Measurements from ENCODE around the gene MESP2. TPM values are rescaled to one million over a fixed set of nuclear protein-coding genes. Genes with fewer than 3 reads are reported as not detected.

The MESP2 gene
- total and polyA plus RNA-seq, 2 of the 13 experiments (the other 11 are each of a cell fraction or from before 2014, with no cell fraction given), result not detected

DNA sequence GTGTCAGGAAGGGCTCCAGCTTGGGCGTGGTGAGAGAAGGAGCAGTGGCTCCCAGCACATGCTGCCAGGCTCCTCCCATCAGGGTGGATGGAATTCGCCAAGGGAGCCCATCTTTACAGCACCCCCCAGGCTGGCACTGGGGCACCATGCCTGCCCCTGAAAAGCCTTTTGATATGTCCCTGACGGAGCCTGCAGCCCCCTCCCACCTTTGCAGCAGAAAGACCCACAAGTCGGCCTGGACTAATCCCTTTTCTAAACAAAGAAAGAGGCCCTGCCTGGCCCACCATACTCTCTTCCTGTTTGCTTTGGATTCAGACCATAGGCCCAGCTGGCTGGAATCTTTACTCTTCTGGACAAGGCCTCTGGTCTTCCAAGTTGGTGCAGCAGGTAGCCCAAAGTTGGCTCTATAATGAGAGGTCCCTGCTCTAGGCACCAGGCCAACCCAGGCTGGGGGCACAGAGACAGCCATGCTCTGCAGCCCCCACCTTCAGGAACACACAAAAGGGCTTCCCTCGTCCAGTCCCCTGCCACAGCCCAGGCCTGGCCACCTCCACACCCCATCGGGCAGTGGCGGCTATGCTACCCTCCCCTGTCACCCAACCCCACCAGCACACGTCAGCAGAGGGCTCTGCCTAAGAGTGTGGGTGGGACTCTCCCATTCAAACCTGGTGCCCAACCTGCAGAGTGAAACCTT, 33.1 kb downstream of the MESP2 start (continued):
- TF ChIP-seq JUND (CRISPR knock-in tag; IDR thresholded peaks at IDR 0.05) (no peak), ZNF713 (CRISPR knock-in tag; IDR thresholded peaks at IDR 0.05) (no peak), ZNF451 (CRISPR knock-in tag; IDR thresholded peaks at IDR 0.05) (no peak), ZNF121 (CRISPR knock-in tag; IDR thresholded peaks at IDR 0.05) (no peak), ARNT2 (CRISPR knock-in tag; IDR thresholded peaks at IDR 0.05; ENCODE audit: low read depth) (peak; percentile 64), TSC22D2 (CRISPR knock-in tag; IDR thresholded peaks at IDR 0.05; ENCODE audit: borderline replicate concordance) (no peak), KAT2B (IDR thresholded peaks at IDR 0.05; ENCODE audit: borderline replicate concordance, low read depth, low read length) (no peak), ZNF333 (CRISPR knock-in tag; IDR thresholded peaks at IDR 0.05; ENCODE audit: borderline replicate concordance) (no peak)
- TF ChIP-seq, protein P1, sequence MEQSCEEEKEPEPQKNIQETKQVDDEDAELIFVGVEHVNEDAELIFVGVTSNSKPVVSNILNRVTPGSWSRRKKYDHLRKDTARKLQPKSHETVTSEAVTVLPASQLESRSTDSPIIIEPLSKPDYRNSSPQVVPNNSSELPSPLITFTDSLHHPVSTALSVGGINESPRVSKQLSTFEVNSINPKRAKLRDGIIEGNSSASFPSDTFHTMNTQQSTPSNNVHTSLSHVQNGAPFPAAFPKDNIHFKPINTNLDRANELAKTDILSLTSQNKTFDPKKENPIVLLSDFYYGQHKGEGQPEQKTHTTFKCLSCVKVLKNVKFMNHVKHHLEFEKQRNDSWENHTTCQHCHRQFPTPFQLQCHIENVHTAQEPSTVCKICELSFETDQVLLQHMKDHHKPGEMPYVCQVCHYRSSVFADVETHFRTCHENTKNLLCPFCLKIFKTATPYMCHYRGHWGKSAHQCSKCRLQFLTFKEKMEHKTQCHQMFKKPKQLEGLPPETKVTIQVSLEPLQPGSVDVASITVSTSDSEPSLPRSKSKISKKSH (CRISPR knock-in tag; IDR thresholded peaks at IDR 0.05; ENCODE audit: borderline replicate concordance), result no peak
- TF ChIP-seq, protein P2, sequence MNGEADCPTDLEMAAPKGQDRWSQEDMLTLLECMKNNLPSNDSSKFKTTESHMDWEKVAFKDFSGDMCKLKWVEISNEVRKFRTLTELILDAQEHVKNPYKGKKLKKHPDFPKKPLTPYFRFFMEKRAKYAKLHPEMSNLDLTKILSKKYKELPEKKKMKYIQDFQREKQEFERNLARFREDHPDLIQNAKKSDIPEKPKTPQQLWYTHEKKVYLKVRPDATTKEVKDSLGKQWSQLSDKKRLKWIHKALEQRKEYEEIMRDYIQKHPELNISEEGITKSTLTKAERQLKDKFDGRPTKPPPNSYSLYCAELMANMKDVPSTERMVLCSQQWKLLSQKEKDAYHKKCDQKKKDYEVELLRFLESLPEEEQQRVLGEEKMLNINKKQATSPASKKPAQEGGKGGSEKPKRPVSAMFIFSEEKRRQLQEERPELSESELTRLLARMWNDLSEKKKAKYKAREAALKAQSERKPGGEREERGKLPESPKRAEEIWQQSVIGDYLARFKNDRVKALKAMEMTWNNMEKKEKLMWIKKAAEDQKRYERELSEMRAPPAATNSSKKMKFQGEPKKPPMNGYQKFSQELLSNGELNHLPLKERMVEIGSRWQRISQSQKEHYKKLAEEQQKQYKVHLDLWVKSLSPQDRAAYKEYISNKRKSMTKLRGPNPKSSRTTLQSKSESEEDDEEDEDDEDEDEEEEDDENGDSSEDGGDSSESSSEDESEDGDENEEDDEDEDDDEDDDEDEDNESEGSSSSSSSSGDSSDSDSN (CRISPR knock-in tag; IDR thresholded peaks at IDR 0.05), result 0 out of 2 replicates have a peak, but pooled peaks have one; percentile 9
- TF ChIP-seq, protein P3, sequence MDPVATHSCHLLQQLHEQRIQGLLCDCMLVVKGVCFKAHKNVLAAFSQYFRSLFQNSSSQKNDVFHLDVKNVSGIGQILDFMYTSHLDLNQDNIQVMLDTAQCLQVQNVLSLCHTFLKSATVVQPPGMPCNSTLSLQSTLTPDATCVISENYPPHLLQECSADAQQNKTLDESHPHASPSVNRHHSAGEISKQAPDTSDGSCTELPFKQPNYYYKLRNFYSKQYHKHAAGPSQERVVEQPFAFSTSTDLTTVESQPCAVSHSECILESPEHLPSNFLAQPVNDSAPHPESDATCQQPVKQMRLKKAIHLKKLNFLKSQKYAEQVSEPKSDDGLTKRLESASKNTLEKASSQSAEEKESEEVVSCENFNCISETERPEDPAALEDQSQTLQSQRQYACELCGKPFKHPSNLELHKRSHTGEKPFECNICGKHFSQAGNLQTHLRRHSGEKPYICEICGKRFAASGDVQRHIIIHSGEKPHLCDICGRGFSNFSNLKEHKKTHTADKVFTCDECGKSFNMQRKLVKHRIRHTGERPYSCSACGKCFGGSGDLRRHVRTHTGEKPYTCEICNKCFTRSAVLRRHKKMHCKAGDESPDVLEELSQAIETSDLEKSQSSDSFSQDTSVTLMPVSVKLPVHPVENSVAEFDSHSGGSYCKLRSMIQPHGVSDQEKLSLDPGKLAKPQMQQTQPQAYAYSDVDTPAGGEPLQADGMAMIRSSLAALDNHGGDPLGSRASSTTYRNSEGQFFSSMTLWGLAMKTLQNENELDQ (CRISPR knock-in tag; IDR thresholded peaks at IDR 0.05; ENCODE audit: borderline replicate concordance), result no peak
- TF ChIP-seq, protein P4, sequence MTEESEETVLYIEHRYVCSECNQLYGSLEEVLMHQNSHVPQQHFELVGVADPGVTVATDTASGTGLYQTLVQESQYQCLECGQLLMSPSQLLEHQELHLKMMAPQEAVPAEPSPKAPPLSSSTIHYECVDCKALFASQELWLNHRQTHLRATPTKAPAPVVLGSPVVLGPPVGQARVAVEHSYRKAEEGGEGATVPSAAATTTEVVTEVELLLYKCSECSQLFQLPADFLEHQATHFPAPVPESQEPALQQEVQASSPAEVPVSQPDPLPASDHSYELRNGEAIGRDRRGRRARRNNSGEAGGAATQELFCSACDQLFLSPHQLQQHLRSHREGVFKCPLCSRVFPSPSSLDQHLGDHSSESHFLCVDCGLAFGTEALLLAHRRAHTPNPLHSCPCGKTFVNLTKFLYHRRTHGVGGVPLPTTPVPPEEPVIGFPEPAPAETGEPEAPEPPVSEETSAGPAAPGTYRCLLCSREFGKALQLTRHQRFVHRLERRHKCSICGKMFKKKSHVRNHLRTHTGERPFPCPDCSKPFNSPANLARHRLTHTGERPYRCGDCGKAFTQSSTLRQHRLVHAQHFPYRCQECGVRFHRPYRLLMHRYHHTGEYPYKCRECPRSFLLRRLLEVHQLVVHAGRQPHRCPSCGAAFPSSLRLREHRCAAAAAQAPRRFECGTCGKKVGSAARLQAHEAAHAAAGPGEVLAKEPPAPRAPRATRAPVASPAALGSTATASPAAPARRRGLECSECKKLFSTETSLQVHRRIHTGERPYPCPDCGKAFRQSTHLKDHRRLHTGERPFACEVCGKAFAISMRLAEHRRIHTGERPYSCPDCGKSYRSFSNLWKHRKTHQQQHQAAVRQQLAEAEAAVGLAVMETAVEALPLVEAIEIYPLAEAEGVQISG (CRISPR knock-in tag; IDR thresholded peaks at IDR 0.05), result no peak; the same call in none of the 2 replicates
- TF ChIP-seq, protein P5, sequence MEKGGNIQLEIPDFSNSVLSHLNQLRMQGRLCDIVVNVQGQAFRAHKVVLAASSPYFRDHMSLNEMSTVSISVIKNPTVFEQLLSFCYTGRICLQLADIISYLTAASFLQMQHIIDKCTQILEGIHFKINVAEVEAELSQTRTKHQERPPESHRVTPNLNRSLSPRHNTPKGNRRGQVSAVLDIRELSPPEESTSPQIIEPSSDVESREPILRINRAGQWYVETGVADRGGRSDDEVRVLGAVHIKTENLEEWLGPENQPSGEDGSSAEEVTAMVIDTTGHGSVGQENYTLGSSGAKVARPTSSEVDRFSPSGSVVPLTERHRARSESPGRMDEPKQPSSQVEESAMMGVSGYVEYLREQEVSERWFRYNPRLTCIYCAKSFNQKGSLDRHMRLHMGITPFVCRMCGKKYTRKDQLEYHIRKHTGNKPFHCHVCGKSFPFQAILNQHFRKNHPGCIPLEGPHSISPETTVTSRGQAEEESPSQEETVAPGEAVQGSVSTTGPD (CRISPR knock-in tag; IDR thresholded peaks at IDR 0.05), result 0 out of 2 replicates have a peak, but pooled peaks have one; percentile 42
- TF ChIP-seq, protein P6, sequence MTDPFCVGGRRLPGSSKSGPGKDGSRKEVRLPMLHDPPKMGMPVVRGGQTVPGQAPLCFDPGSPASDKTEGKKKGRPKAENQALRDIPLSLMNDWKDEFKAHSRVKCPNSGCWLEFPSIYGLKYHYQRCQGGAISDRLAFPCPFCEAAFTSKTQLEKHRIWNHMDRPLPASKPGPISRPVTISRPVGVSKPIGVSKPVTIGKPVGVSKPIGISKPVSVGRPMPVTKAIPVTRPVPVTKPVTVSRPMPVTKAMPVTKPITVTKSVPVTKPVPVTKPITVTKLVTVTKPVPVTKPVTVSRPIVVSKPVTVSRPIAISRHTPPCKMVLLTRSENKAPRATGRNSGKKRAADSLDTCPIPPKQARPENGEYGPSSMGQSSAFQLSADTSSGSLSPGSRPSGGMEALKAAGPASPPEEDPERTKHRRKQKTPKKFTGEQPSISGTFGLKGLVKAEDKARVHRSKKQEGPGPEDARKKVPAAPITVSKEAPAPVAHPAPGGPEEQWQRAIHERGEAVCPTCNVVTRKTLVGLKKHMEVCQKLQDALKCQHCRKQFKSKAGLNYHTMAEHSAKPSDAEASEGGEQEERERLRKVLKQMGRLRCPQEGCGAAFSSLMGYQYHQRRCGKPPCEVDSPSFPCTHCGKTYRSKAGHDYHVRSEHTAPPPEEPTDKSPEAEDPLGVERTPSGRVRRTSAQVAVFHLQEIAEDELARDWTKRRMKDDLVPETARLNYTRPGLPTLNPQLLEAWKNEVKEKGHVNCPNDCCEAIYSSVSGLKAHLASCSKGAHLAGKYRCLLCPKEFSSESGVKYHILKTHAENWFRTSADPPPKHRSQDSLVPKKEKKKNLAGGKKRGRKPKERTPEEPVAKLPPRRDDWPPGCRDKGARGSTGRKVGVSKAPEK (CRISPR knock-in tag; IDR thresholded peaks at IDR 0.05; ENCODE audit: borderline replicate concordance), result no peak
